HG03066 (cell line): ENCODE measurements around the gene BARHL2.

Source experiments
- ATAC-seq: cut with Tn5 transposase; IDR thresholded peaks from one replicate; pipeline ENCODE4 v1.9.1; 2021; ENCODE audit warnings: low read depth; ENCODE audit not compliant: unreplicated experiment

BARHL2 gene

GRCh38 chr1:90712153-90712856 is 4.8 kb downstream of the BARHL2 start:
- ATAC-seq, result no peak

- no peak for ATAC-seq
Observed at GRCh38 chr1:90711696-90712095, 5.4 kb downstream of the BARHL2 start.

- no peak for ATAC-seq
Observed at GRCh38 chr1:90710579-90711536, 6.2 kb downstream of the BARHL2 start.

GRCh38 chr1:90709535-90709934 is 7.6 kb downstream of the BARHL2 start:
- ATAC-seq, result no peak

GRCh38 chr1:90708826-90709225 is 8.3 kb downstream of the BARHL2 start:
- no peak for ATAC-seq

- no peak for ATAC-seq
Observed at GRCh38 chr1:90708236-90708786, 8.8 kb downstream of the BARHL2 start.

- ATAC-seq, result no peak
Observed at GRCh38 chr1:90707363-90707710, 9.8 kb downstream of the BARHL2 start.

GRCh38 chr1:90706437-90707362 is 10.4 kb downstream of the BARHL2 start:
- ATAC-seq, result no peak

- ATAC-seq, result no peak
Observed at GRCh38 chr1:90705956-90706355, 11.1 kb downstream of the BARHL2 start.

GRCh38 chr1:90704817-90705216 is 12.3 kb downstream of the BARHL2 start:
- no peak for ATAC-seq

GRCh38 chr1:90694846-90695245 is 22.3 kb downstream of the BARHL2 start:
- ATAC-seq, result no peak

GRCh38 chr1:90687747-90688146 is 29.4 kb downstream of the BARHL2 start:
- ATAC-seq, result no peak

GRCh38 chr1:90675161-90675847 is 41.8 kb downstream of the BARHL2 start:
- ATAC-seq, result no peak

- ATAC-seq, result no peak
Observed at GRCh38 chr1:90671741-90672140, 45.4 kb downstream of the BARHL2 start.

- ATAC-seq, result no peak
Observed at GRCh38 chr1:90671251-90671650, 45.9 kb downstream of the BARHL2 start.
